Activated T-cell treated with anti-CD3 and anti-CD28 coated beads, Interleukin-2, amount 50 U/mL, for 4 hours (primary cell): Measurements from ENCODE around the gene XXYLT1. TPM values are rescaled to one million over a fixed set of nuclear protein-coding genes. Genes with fewer than 3 reads are reported as not detected.
"Not testable (repeated sequence)": the region's sequence is repeated elsewhere in the genome, so short reads cannot be mapped to it uniquely, and the experiment has no call there.

Experiments used
- ATAC-seq, 2 donors: fragments of 200-7000 bp; cut with Tn5 transposase; one replicate each; pipeline ENCODE4 v1.10.0; 2021
- DNase-seq: peaks from one replicate; pipeline ENCODE4 v3.0.0-alpha.2; 2020
- H3K27me3 Mint-ChIP-seq: one replicate; pipeline ENCODE4 v1.8.0; 2021; ENCODE audit warnings: low read depth, mixed read lengths
- H3K36me3 Mint-ChIP-seq: one replicate; pipeline ENCODE4 v1.8.0; 2022; ENCODE audit warnings: mixed read lengths; ENCODE audit not compliant: insufficient read depth
- H3K4me1 Mint-ChIP-seq: one replicate; pipeline ENCODE4 v1.8.0; 2021; ENCODE audit warnings: low read depth, mixed read lengths
- H3K4me3 Mint-ChIP-seq: one replicate; pipeline ENCODE4 v1.8.0; 2021; ENCODE audit warnings: mild to moderate bottlenecking, moderate library complexity, mixed read lengths
- H3K9me3 Mint-ChIP-seq: one replicate; pipeline ENCODE4 v1.8.0; 2021; ENCODE audit warnings: mixed read lengths
- total RNA-seq, 3 donors: library from RNA; stranded (reverse); gene quantifications; one replicate each; pipeline ENCODE4 v1.2.1, GENCODE V29; 2021

XXYLT1 gene
- total RNA-seq, 3 donors from 2014 or later = 8.6 to 10.6 (median 8.8) TPM

DNA sequence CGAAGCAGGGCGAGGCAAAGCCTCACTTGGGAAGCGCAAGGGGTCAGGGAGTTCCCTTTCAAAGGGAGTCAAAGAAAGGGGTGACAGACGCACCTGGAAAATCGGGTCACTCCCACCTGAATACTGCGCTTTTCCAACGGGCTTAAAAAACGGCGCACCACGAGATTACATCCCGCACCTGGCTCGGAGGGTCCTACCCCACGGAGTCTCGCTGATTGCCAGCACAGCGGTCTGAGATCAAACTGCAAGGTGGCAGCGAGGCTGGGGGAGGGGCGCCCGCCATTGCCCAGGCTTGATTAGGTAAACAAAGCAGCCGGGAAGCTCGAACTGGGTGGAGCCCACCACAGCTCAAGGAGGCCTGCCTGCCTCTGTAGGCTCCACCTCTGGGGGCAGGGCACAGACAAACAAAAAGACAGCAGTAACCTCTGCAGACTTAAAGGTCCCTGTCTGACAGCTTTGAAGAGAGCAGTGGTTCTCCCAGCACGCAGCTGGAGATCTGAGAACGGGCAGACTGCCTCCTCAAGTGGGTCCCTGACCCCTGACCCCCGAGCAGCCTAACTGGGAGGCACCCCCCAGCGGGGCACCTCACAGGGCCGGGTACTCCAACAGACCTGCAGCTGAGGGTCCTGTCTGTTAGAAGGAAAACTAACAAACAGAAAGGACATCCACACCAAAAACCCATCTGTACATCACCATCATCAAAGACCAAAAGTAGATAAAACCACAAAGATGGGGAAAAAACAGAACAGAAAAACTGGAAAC is 182.9 kb downstream of the XXYLT1 start:
- H3K27me3 Mint-ChIP-seq, ATAC-seq, H3K36me3 Mint-ChIP-seq, H3K9me3 Mint-ChIP-seq, H3K4me3 Mint-ChIP-seq, H3K4me1 Mint-ChIP-seq, DNase-seq: not testable (repeated sequence)

DNA sequence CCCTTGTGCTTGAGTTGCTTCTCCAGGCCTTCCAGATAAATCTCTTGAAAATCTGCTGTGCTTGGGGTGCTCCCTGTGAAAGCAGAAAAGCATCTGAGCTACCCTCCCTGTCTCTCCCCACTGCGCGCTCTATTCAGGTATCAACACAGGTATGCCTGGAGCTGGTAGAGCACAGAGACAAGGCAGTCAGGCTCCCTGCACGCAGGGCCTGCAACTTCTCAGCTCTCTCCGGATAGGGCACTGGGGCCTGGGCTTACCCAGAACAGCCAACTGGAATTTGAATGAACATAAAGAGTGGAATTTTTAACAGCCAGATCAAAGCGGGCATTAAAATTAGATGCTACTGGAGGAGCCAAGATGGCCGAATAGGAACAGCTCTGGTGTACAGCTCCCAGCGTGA is 183.6 kb downstream of the XXYLT1 start:
- no peak overlapping the region for H3K4me3 Mint-ChIP-seq
- peaks cover 6% of the 10 kb centered on the region for H3K4me1 Mint-ChIP-seq
- no peaks in the 10 kb centered on the region for H3K36me3 Mint-ChIP-seq
- no peaks in the 10 kb centered on the region for H3K9me3 Mint-ChIP-seq
- ATAC-seq (no peak), DNase-seq (no peak)
- no peaks in the 10 kb centered on the region for H3K27me3 Mint-ChIP-seq

DNA sequence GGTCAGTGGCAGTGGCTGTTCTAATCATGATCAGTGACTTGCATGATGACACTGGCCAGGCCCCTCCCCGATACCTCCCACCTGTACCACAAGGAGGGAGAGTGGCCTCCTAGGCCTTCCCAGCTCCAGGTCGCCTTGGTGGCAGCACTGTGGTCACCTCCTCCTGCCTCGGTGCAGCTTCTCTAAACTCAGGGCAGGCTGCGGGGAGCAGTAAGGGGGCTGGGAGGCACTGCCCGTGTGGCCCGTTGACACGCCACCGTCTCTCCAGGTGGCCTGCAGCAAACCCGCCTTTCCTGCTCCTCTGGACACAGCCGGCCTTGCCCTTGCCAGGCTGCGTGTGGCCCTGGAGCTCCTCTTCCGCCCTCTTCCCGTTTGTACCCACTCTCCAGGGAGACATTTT is 184.1 kb downstream of the XXYLT1 start:
- Mint-ChIP-seq H3K36me3 (no peaks in the 10 kb centered on the region), H3K27me3 (no peaks in the 10 kb centered on the region), H3K4me3 (no peak overlapping the region), H3K4me1 (peaks cover 6% of the 10 kb centered on the region), H3K9me3 (no peaks in the 10 kb centered on the region)
- DNase-seq (no peak), ATAC-seq (no peak)

DNA sequence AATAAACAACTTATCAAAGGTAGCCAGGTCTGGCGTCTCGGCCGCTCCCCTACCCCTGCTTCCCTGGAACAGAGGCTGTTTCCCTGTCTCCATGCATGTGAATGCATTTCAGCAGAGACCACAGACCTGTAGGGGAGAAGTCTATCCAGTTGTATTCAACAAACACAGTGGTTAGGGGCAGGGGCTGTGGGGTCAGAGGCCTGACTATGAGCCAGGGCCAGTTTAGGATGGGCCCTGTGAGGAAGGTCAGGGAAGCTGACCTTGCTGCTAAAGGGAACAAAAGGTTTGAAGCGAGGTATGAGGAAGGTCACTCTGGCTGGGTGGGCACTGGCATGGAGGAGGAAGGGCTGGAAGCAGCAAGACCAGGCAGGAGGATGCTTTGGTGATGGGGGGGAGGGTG is 184.6 kb downstream of the XXYLT1 start:
- ATAC-seq (no peak), DNase-seq (no peak)
- H3K4me1 Mint-ChIP-seq = peaks cover 6% of the 10 kb centered on the region
- no peaks in the 10 kb centered on the region for H3K36me3 Mint-ChIP-seq
- H3K4me3 Mint-ChIP-seq = no peak overlapping the region
- H3K27me3 Mint-ChIP-seq = no peaks in the 10 kb centered on the region
- no peaks in the 10 kb centered on the region for H3K9me3 Mint-ChIP-seq

DNA sequence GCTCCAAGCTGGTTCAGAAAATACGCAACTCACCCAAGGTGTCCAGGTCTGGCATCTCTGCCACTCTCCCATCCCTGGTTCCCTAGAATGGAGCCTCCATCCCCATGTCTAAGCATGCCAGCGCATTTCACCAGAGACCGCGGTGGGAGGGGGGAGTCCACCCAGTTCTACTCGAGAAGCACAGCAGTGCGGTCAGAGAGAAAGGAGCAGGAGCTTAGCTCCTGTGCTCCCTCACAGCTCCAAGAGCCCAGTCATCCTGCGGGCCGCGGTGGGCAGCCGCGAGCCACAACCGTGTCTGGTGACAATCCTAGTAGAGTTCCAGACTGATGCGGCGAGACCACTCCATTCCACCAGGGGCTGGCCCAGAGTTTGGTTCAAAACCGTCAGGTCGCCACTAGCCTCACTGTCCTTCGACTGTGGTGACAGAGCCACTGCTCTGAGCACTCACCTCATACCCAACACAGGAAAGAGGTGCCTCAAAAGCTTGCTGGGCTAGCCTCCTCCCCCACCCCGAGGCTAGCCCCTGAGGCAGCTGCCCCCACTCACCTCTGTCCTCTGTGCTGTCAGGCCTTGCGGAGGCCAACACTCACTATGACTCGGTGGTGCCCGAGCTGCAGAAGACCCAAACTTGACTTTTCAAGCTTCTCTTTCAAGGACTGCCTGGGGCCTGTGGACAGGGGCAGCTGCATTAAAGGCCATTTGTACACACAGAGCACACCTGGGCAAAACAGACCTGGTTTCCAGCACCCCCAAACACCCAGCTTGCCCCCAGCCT is 185.4 kb downstream of the XXYLT1 start:
- no peak overlapping the region for H3K4me3 Mint-ChIP-seq
- H3K27me3 Mint-ChIP-seq = no peaks in the 10 kb centered on the region
- no peak for ATAC-seq
- DNase-seq = no peak
- H3K9me3 Mint-ChIP-seq = no peaks in the 10 kb centered on the region
- H3K36me3 Mint-ChIP-seq = no peaks in the 10 kb centered on the region
- H3K4me1 Mint-ChIP-seq = peaks cover 6% of the 10 kb centered on the region

DNA sequence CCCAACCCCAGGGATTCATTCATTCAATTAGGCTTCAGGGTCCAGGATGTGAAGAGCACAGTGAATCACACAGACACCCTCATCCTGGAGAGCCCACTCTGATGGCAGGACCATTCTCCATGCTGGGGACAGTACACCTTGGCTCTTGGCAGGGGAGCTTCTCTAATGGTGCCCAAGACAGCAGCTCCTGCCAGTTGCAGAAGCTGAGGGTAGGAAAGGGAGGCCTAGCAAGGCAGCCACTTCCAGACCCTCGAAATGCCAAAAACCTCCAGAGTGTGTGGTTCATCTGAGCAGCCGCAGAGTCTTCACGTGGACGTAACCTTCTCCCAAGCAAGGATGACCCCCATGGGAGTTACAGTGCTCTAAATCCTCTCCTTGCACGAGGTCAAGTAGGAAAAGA is 186.2 kb downstream of the XXYLT1 start:
- no peak overlapping the region for H3K4me3 Mint-ChIP-seq
- no peaks in the 10 kb centered on the region for H3K9me3 Mint-ChIP-seq
- no peaks in the 10 kb centered on the region for H3K27me3 Mint-ChIP-seq
- H3K4me1 Mint-ChIP-seq = peaks cover 6% of the 10 kb centered on the region
- ATAC-seq (no peak), DNase-seq (no peak)
- no peaks in the 10 kb centered on the region for H3K36me3 Mint-ChIP-seq

DNA sequence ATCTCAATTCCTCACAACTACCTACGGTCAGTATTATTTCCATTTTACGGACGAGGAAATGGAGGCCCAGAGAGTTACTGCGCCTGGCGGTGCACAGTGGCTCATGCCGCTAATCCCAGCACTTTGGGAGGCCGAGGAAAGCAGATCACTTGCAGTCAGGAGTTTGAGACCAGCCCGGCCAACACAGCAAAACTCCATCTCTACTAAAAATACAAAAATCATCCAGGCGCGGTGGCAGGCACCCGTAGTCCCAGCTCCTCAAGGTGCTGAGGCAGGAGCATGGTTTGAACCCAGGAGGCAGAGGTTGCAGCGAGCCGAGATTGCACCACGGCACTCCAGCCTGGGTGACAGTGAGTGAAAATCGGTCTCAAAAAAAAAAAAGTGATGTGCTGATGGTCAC is 187.3 kb downstream of the XXYLT1 start:
- no peaks in the 10 kb centered on the region for H3K36me3 Mint-ChIP-seq
- peaks cover 10% of the 10 kb centered on the region for H3K4me1 Mint-ChIP-seq
- no peaks in the 10 kb centered on the region for H3K27me3 Mint-ChIP-seq
- H3K9me3 Mint-ChIP-seq = no peaks in the 10 kb centered on the region
- DNase-seq (no peak), ATAC-seq (no peak)
- H3K4me3 Mint-ChIP-seq = no peak overlapping the region

DNA sequence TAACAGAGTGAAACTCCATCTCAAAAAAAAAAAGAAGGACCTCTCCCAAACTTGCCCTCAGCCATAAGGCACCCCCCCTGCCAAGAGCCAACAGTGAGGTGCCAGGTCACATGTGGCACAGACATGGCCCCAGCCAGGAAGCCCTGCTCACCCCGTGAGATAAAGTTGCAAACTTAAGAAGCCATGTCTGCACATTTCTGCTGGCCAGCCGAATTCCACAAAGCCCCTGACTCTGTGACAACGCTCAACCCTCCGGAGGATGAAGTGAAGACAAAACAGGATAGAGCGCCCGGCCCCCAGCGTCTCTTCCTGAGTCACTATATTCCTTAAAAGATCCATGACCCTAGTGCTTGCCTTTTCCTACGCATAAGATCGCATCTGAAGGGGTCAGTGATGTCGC is 188.1 kb downstream of the XXYLT1 start:
- no peak for ATAC-seq
- Mint-ChIP-seq H3K27me3 (no peaks in the 10 kb centered on the region), H3K36me3 (no peaks in the 10 kb centered on the region), H3K4me1 (peaks cover 10% of the 10 kb centered on the region), H3K9me3 (no peaks in the 10 kb centered on the region), H3K4me3 (no peak overlapping the region)
- no peak for DNase-seq

DNA sequence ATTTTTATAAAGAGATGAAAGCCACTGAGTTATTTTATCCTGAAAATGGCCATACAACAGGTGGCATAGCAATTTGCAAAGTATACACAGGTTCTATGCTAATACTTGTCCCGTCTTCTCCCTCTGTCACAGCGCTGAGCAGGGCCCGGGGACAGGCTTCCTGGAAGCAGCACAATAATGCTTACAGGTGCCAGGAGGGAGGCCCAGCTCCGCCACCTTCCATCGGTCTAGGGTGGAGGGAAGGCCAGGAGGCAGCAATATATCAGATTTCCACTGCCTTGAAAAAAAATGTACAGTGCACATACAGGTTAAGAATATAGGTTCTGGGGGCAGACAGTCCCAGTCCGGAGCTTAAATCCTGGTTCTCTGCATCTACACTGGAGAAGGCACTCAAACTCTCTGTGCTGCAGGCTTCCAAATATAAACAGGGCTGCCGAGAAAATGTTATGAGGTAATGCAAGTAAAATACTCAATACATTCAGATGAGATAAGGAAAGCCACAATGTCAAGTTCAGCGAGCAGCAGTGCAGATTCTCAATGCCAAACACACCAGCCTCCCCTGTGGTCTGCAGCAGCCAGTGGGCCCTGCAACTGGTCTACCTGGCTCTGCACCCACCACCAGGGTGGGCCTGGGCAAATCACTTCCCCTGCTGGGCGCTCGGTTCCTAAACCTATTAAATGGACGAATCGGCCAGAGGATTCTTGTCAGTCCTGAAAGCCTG is 189.6 kb downstream of the XXYLT1 start:
- DNase-seq (no peak), ATAC-seq (no peak)
- H3K9me3 Mint-ChIP-seq = no peaks in the 10 kb centered on the region
- no peaks in the 10 kb centered on the region for H3K27me3 Mint-ChIP-seq
- H3K4me3 Mint-ChIP-seq = no peak overlapping the region
- H3K4me1 Mint-ChIP-seq = peaks cover 4% of the 10 kb centered on the region
- no peaks in the 10 kb centered on the region for H3K36me3 Mint-ChIP-seq

DNA sequence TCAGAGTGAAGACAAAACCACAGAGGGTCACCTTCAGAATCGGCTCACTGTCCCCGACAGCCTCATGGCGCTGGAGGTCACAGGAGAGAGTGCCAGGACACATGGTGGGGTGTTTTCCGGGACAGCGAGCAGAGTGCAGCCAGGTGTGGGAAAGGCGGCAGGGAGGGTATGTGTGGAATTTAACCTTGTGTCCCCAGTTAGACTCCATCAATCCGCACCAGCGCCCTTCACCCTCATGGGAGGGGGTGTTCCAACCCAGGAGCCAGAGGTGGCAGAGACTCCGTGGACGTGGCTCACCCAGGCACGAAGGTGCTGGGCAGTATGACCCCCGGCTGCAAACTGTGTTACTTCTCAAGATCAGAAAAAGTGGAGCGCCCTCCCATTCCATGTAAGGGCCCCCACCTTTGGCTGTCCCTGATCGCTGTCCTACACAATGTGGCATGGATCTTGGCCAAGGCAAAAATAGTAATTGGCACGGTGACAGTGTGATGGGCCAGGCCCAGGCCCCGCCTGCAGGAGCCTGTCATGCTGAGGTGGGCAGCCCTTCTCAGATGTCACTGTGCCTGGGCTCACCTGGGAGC is 190.3 kb downstream of the XXYLT1 start:
- DNase-seq (no peak), ATAC-seq (no peak)
- H3K4me3 Mint-ChIP-seq = no peak overlapping the region
- H3K36me3 Mint-ChIP-seq = no peaks in the 10 kb centered on the region
- peaks cover 4% of the 10 kb centered on the region for H3K4me1 Mint-ChIP-seq
- H3K9me3 Mint-ChIP-seq = no peaks in the 10 kb centered on the region
- H3K27me3 Mint-ChIP-seq = no peaks in the 10 kb centered on the region

DNA sequence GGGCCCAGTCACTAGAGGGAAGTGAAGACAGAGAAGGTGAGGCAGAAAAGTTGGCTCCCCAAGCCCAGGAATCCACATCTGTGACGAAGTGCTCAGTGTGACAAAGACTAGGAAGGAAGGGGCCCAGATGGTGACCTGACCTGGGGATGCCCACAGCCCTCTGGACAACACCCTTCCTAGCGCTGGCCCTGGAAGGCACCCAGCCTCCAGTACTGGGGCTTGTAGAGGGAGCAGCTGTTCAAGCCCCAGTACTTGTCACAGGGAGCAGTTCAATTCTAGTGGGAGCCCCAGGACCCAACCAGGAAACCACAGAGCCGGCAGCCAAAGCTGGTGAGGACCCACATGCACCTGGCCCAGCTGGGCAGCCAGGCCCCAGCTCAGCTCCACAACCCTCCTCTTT is 190.8 kb downstream of the XXYLT1 start:
- Mint-ChIP-seq H3K4me3 (no peak overlapping the region), H3K27me3 (no peaks in the 10 kb centered on the region), H3K36me3 (no peaks in the 10 kb centered on the region), H3K9me3 (no peaks in the 10 kb centered on the region), H3K4me1 (peaks cover 4% of the 10 kb centered on the region)
- ATAC-seq (no peak), DNase-seq (no peak)

DNA sequence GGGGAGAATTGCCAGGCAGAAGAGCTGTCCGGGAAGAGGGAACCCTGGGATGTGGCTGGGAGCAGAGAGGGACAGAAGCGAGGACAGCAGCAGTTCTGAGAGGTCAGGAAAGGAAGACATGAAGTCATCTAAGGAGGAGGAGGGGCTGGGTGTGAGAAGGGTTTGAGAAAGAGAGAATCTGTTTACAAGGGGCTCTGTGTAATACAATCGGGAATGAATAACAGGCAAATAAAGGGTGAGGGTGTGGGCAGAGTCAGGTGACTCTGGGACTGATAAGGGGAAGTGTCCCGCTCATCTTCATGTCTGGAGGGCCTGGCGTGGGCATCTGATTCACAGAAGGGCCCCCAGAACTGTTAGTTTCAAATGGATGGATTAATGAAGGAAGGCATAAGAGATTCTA is 191.3 kb downstream of the XXYLT1 start:
- Mint-ChIP-seq H3K27me3 (no peaks in the 10 kb centered on the region), H3K4me1 (peaks cover 4% of the 10 kb centered on the region), H3K36me3 (no peaks in the 10 kb centered on the region), H3K9me3 (no peaks in the 10 kb centered on the region), H3K4me3 (no peak overlapping the region)
- DNase-seq (no peak), ATAC-seq (no peak)

DNA sequence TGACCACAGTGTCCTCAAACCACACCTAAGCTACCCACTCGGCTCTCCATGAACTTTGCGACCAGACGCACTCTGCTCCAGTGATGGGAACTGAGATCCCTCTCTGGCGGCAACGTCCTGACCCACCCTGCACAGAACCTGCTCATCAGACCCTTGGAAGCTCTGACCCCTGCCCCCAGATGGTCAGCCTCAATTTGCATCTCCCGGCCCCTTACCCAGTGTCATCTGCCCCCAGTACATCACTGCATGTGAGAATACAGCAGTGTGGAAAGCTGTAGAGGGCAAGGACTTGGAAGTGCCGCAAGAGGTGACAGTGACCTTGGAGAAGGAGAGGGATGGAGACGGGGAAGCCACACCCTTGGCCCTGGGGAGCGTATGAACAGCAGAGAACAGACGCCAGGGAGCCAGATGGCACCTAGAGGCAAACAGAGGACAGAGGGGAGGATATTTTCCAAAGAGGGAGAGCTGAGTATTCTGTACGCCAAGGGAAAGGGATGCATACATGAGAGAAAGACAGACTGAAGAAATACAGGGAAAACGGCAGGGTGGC is 192.0 kb downstream of the XXYLT1 start:
- no peaks in the 10 kb centered on the region for H3K9me3 Mint-ChIP-seq
- ATAC-seq = no peak
- no peak for DNase-seq
- H3K36me3 Mint-ChIP-seq = no peaks in the 10 kb centered on the region
- H3K4me1 Mint-ChIP-seq = peaks cover 4% of the 10 kb centered on the region
- H3K27me3 Mint-ChIP-seq = no peaks in the 10 kb centered on the region
- H3K4me3 Mint-ChIP-seq = no peak overlapping the region
